GM18870 (cell line): ENCODE results near the gene DAGLA.
"Not testable (repeated sequence)": the region's sequence is repeated elsewhere in the genome, so short reads cannot be mapped to it uniquely, and the experiment has no call there.

Experiments used
- ATAC-seq: cut with Tn5 transposase; IDR thresholded peaks from one replicate; pipeline ENCODE4 v1.9.1; 2021; ENCODE audit warnings: moderate library complexity; ENCODE audit not compliant: unreplicated experiment

The DAGLA gene

GRCh38 chr11:61659413-61660196, 20.6 kb upstream of the DAGLA start:
- no peak for ATAC-seq

- ATAC-seq = not testable (repeated sequence)
Observed at GRCh38 chr11:61660997-61661396, 19.2 kb upstream of the DAGLA start.

GRCh38 chr11:61666684-61667297, 13.4 kb upstream of the DAGLA start:
- no peak for ATAC-seq

- no peak for ATAC-seq
Observed at GRCh38 chr11:61667684-61668305, 12.4 kb upstream of the DAGLA start.

- ATAC-seq = no peak
Observed at GRCh38 chr11:61669417-61669816, 10.8 kb upstream of the DAGLA start.

- no peak for ATAC-seq
Observed at GRCh38 chr11:61670626-61671025, 9.6 kb upstream of the DAGLA start.

- ATAC-seq = no peak
Observed at GRCh38 chr11:61671527-61671926, 8.7 kb upstream of the DAGLA start.

- not testable (repeated sequence) for ATAC-seq
Observed at GRCh38 chr11:61673946-61674467, 6.2 kb upstream of the DAGLA start.

- no peak for ATAC-seq
Observed at GRCh38 chr11:61675826-61676225, 4.4 kb upstream of the DAGLA start.

- no peak for ATAC-seq
Observed at GRCh38 chr11:61679296-61679695, 895 bp upstream of the DAGLA start.

- ATAC-seq = no peak
Observed at GRCh38 chr11:61680622-61681221, 531 bp downstream of the DAGLA start.

- ATAC-seq = no peak
Observed at GRCh38 chr11:61682093-61682732, 2.0 kb downstream of the DAGLA start.

GRCh38 chr11:61682906-61683675, 2.9 kb downstream of the DAGLA start:
- ATAC-seq = no peak

GRCh38 chr11:61683961-61684869, 4.0 kb downstream of the DAGLA start:
- ATAC-seq = no peak

GRCh38 chr11:61684870-61685616, 4.9 kb downstream of the DAGLA start:
- no peak for ATAC-seq

- no peak for ATAC-seq
Observed at GRCh38 chr11:61685617-61685967, 5.4 kb downstream of the DAGLA start.

GRCh38 chr11:61686066-61686465, 5.9 kb downstream of the DAGLA start:
- no peak for ATAC-seq

GRCh38 chr11:61686469-61686868, 6.3 kb downstream of the DAGLA start:
- ATAC-seq = no peak

- ATAC-seq = no peak
Observed at GRCh38 chr11:61687420-61687819, 7.2 kb downstream of the DAGLA start.
